Astrocyte (in vitro differentiated cells and primary cell): ENCODE data around the gene TEX29. TPM values are rescaled to one million over a fixed set of nuclear protein-coding genes. Genes with fewer than 3 reads are reported as not detected.

Experiments
- DNase-seq: peaks from one replicate; pipeline ENCODE4 v3.0.0-alpha.2; 2010; ENCODE audit warnings: low read depth
- FAIRE-seq: peaks from 2 replicates; lab custom pipeline; 2011; peaks lifted over from hg19 to GRCh38; lab: Jason Lieb, UNC
- H2AFZ ChIP-seq: 2 replicates; pipeline ENCODE4 v1.6.0; 2012; ENCODE audit warnings: low read depth, low read length, inconsistent platforms
- H3K27ac ChIP-seq: 2 replicates; pipeline ENCODE4 v1.5.1; 2011; ENCODE audit warnings: low read depth, low read length, inconsistent platforms
- H3K27me3 ChIP-seq: 2 replicates; pipeline ENCODE4 v1.6.0; 2011; ENCODE audit warnings: low read length, inconsistent platforms; ENCODE audit not compliant: insufficient read depth
- H3K36me3 ChIP-seq: 2 replicates; pipeline ENCODE4 v1.5.1; 2011; ENCODE audit warnings: low read length, inconsistent platforms; ENCODE audit not compliant: insufficient read depth
- H3K4me1 ChIP-seq: 2 replicates; pipeline ENCODE4 v1.5.1; 2011; ENCODE audit warnings: low read length, inconsistent platforms; ENCODE audit not compliant: insufficient read depth
- H3K4me2 ChIP-seq: 2 replicates; pipeline ENCODE4 v1.6.0; 2012; ENCODE audit warnings: low read length, inconsistent platforms
- H3K4me3 ChIP-seq: 2 replicates; pipeline ENCODE4 v1.5.1; 2011; ENCODE audit warnings: low read depth, mild to moderate bottlenecking, low read length, inconsistent platforms; ENCODE audit not compliant: insufficient read depth
- H3K79me2 ChIP-seq: 2 replicates; pipeline ENCODE4 v1.6.0; 2012; ENCODE audit warnings: mild to moderate bottlenecking, low read length, inconsistent platforms; ENCODE audit not compliant: insufficient read depth
- H3K9ac ChIP-seq: 2 replicates; pipeline ENCODE4 v1.6.0; 2012; ENCODE audit warnings: mild to moderate bottlenecking, low read length, inconsistent platforms
- H3K9me3 ChIP-seq: 2 replicates; pipeline ENCODE4 v1.5.1; 2012; ENCODE audit warnings: low read depth, mild to moderate bottlenecking, low read length, inconsistent platforms; ENCODE audit not compliant: insufficient read depth
- H4K20me1 ChIP-seq: 2 replicates; pipeline ENCODE4 v1.6.0; 2012; ENCODE audit warnings: low read length, inconsistent platforms; ENCODE audit not compliant: insufficient read depth
- H3K27ac Mint-ChIP-seq: one replicate; pipeline ENCODE4 v1.8.0; 2021; ENCODE audit warnings: mild to moderate bottlenecking, mixed read lengths; ENCODE audit not compliant: unreplicated experiment
- H3K27me3 Mint-ChIP-seq: one replicate; pipeline ENCODE4 v1.8.0; 2021; ENCODE audit warnings: low read depth, mixed read lengths; ENCODE audit not compliant: unreplicated experiment
- H3K36me3 Mint-ChIP-seq: one replicate; pipeline ENCODE4 v1.8.0; 2021; ENCODE audit warnings: low read depth, mixed read lengths; ENCODE audit not compliant: unreplicated experiment
- H3K4me1 Mint-ChIP-seq: one replicate; pipeline ENCODE4 v1.8.0; 2021; ENCODE audit warnings: low read depth, mixed read lengths; ENCODE audit not compliant: unreplicated experiment
- H3K4me3 Mint-ChIP-seq: one replicate; pipeline ENCODE4 v1.8.0; 2021; ENCODE audit warnings: mild to moderate bottlenecking, moderate library complexity, mixed read lengths; ENCODE audit not compliant: unreplicated experiment
- H3K9me3 Mint-ChIP-seq: one replicate; pipeline ENCODE4 v1.8.0; 2021; ENCODE audit warnings: mild to moderate bottlenecking, mixed read lengths; ENCODE audit not compliant: unreplicated experiment
- CTCF ChIP-seq: IDR thresholded peaks from 2 replicates; pipeline ENCODE4 v1.5.1; 2011; ENCODE audit warnings: low read depth, mild to moderate bottlenecking, inconsistent platforms, low read length, moderate library complexity; ENCODE audit not compliant: insufficient read depth
- EZH2 ChIP-seq: IDR thresholded peaks from 2 replicates; pipeline ENCODE4 v1.6.1; 2012; ENCODE audit warnings: mild to moderate bottlenecking, low read length, inconsistent platforms; ENCODE audit not compliant: insufficient read depth
- total RNA-seq: library from RNA; stranded (reverse); gene quantifications from 2 replicates; pipeline ENCODE4 v1.2.1, GENCODE V29; 2021

The TEX29 gene
- total RNA-seq, 1 donor from 2014 or later, result 0.43 TPM

GRCh38 chr13:111370147-111370546 lies 49.7 kb downstream of the TEX29 start:
- H2AFZ ChIP-seq, result no peak overlapping the region
- H3K4me1 Mint-ChIP-seq, result no peaks in the 10 kb centered on the region
- no peak overlapping the region for H3K4me2 ChIP-seq
- no peaks in the 10 kb centered on the region for H3K79me2 ChIP-seq
- no peak for TF ChIP-seq CTCF
- no peak for TF ChIP-seq EZH2
- H3K4me3 Mint-ChIP-seq, result no peak overlapping the region
- peaks cover 2% of the 10 kb centered on the region for H3K27me3 ChIP-seq
- H3K9me3 ChIP-seq, result peaks cover 7% of the 10 kb centered on the region
- peaks cover 28% of the 10 kb centered on the region for H3K27me3 Mint-ChIP-seq
- no peaks in the 10 kb centered on the region for H3K36me3 ChIP-seq
- no peaks in the 10 kb centered on the region for H3K4me1 ChIP-seq
- H3K27ac Mint-ChIP-seq, result no peak overlapping the region
- no peaks in the 10 kb centered on the region for H3K36me3 Mint-ChIP-seq
- peaks cover 2% of the 10 kb centered on the region for H3K9me3 Mint-ChIP-seq
- H3K9ac ChIP-seq, result no peak overlapping the region
- H3K27ac ChIP-seq, result no peak overlapping the region
- no peak for FAIRE-seq
- no peak overlapping the region for H3K4me3 ChIP-seq
- no peaks in the 10 kb centered on the region for H4K20me1 ChIP-seq
- no peak for DNase-seq

DNA sequence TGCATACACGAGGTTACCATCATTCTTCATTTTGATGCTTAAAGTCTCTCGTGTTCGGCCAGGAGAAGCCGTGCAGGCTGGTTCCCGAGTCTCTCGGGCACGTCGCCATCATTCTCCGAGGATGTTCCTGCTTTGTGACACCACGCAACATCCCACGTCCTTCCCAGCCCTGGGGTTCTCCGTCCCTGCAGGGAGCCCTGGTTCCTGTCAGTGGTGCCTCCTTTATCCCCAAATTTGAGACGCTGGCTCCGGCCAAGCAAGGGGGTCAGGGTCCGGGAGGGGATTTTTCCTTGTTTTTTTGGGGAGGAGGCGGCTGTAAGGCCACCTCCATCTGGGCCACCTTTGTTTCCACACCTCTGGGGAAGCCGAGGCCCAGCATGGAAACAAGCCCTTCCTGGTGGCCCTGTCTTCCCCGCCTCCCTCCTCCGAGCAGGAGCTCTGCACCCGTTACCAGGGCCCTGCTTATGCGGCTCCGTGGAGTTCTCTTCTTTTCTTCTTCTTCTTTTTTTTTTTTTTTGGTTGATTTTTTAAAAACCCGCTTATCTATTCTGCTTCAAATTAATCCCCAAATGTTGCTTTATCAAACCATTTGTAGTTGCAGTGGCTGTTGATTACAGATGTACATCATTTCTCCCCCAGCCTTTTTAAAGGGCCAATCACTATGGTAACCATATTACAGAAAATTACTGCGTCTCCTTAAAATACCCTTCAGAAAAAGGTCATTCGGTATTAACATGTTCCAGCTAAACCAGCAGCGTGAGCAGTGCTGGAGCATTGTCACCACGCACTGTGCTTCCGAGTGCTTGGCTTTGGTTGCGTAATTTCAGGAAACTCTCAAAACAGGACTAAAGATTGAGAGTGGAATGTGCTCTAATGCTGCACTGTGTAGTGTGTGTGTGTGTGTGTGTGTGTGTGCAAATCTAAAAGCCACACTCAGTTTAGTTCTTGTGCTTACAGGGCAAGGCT lies 50.4 kb downstream of the TEX29 start:
- Histone ChIP-seq H3K9me3 (peaks cover 7% of the 10 kb centered on the region), H3K27me3 (peaks cover 2% of the 10 kb centered on the region), H3K36me3 (no peaks in the 10 kb centered on the region), H3K4me1 (no peaks in the 10 kb centered on the region), H3K79me2 (no peaks in the 10 kb centered on the region), H3K9ac (no peak overlapping the region), H3K4me2 (no peak overlapping the region), H3K27ac (no peak overlapping the region), H3K4me3 (no peak overlapping the region), H2AFZ (no peak overlapping the region), H4K20me1 (no peaks in the 10 kb centered on the region)
- H3K9me3 Mint-ChIP-seq, result no peaks in the 10 kb centered on the region
- no peak overlapping the region for H3K27ac Mint-ChIP-seq
- DNase-seq (no peak), FAIRE-seq (no peak)
- peaks cover 24% of the 10 kb centered on the region for H3K27me3 Mint-ChIP-seq
- H3K4me3 Mint-ChIP-seq, result no peak overlapping the region
- TF ChIP-seq EZH2 (no peak), CTCF (no peak)
- H3K4me1 Mint-ChIP-seq, result no peaks in the 10 kb centered on the region
- H3K36me3 Mint-ChIP-seq, result no peaks in the 10 kb centered on the region

DNA sequence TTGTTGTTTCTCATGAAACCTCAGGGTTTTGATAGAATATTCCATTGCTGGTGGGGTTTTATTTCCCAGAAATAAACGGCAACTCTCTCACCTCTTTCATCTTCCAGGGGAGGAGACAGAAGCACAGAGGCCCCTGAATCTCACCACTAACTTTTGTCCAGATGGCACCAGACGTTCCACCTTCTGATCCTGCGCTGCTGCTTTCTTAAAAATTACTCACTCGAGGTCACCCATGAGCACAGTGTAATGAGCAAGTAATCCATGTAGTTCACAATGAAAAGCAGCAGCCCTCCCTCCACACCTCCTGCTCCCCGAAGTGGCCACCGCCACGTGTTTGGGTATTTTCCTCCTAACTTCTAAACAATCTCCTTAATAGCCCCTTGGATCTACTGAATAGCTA lies 51.3 kb downstream of the TEX29 start:
- Histone ChIP-seq H3K4me2 (no peak overlapping the region), H3K79me2 (no peaks in the 10 kb centered on the region), H3K27me3 (peaks cover 2% of the 10 kb centered on the region), H2AFZ (no peak overlapping the region), H3K4me1 (no peaks in the 10 kb centered on the region), H3K4me3 (no peak overlapping the region), H3K36me3 (no peaks in the 10 kb centered on the region), H3K9me3 (peaks cover 7% of the 10 kb centered on the region), H4K20me1 (no peaks in the 10 kb centered on the region), H3K9ac (no peak overlapping the region), H3K27ac (no peak overlapping the region)
- no peak for TF ChIP-seq EZH2
- H3K27ac Mint-ChIP-seq, result no peak overlapping the region
- H3K4me1 Mint-ChIP-seq, result no peaks in the 10 kb centered on the region
- H3K27me3 Mint-ChIP-seq, result peaks cover 22% of the 10 kb centered on the region
- H3K4me3 Mint-ChIP-seq, result no peak overlapping the region
- FAIRE-seq (no peak), DNase-seq (no peak)
- no peaks in the 10 kb centered on the region for H3K36me3 Mint-ChIP-seq
- H3K9me3 Mint-ChIP-seq, result no peaks in the 10 kb centered on the region
